Neural cell (in vitro differentiated cells): ENCODE results near the gene AMH.

Experiments
- MXI1 ChIP-seq: fragments of 450-650 bp; conservative IDR thresholded peaks from 2 replicates; pipeline ENCODE4 v1.6.1; 2014; ENCODE audit warnings: antibody characterized with exemption, mild to moderate bottlenecking; ENCODE audit not compliant: poor library complexity, severe bottlenecking
- POLR2AphosphoS5 ChIP-seq: IDR thresholded peaks from 2 replicates; pipeline ENCODE4 v1.6.1; 2012
- RAD21 ChIP-seq: fragments of 450-650 bp; conservative IDR thresholded peaks from 2 replicates; pipeline ENCODE4 v1.6.1; 2014; ENCODE audit warnings: antibody characterized with exemption, mild to moderate bottlenecking, moderate library complexity
- SMC3 ChIP-seq: fragments of 450-650 bp; conservative IDR thresholded peaks from 2 replicates; pipeline ENCODE4 v1.6.1; 2014; ENCODE audit warnings: antibody characterized with exemption, mild to moderate bottlenecking, moderate library complexity; ENCODE audit not compliant: poor library complexity
- TF ChIP-seq, protein P1 (sequence below): fragments of 450-650 bp; IDR thresholded peaks from 2 replicates; pipeline ENCODE4 v1.5.1; 2014; ENCODE audit warnings: antibody characterized with exemption, mild to moderate bottlenecking, moderate library complexity; ENCODE audit not compliant: poor library complexity, severe bottlenecking

DNA sequence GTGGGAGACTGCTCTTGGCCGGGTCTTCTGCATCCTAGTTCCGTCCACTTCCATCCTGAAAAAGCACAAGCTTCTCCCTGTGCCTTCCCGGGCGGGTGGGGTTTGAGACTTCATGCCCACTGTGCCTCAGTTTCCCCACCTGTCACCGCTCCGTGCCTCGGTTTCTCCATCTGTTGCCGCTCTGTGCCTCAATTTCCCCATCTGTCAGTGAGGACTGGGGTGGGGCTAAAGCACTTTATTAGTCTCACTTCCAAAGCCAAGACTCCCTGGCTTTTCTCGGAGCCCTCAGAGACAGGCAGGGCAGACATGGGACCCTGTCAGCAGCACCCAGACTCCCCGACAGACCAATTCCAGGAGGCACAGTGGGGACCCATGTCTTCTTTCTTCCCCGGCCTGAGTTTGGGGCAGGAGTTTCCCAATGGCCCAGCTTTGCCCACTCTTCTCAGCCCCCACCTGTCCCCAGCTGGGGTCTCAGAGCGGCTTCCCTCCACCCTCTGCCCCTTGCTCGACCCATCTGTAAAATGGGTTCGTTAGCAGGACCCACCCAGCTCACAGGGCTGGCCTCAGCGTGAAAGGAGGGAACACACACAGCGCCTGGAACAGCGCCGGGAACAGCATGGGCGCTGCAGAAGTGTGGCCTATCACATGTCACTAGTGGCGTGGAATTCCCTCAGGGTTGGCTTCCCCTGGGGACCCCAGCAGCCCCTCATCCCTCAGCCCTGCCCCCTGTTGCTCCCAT lies 37.4 kb downstream of the AMH start:
- TF ChIP-seq MXI1: no peak
- TF ChIP-seq, protein P1, sequence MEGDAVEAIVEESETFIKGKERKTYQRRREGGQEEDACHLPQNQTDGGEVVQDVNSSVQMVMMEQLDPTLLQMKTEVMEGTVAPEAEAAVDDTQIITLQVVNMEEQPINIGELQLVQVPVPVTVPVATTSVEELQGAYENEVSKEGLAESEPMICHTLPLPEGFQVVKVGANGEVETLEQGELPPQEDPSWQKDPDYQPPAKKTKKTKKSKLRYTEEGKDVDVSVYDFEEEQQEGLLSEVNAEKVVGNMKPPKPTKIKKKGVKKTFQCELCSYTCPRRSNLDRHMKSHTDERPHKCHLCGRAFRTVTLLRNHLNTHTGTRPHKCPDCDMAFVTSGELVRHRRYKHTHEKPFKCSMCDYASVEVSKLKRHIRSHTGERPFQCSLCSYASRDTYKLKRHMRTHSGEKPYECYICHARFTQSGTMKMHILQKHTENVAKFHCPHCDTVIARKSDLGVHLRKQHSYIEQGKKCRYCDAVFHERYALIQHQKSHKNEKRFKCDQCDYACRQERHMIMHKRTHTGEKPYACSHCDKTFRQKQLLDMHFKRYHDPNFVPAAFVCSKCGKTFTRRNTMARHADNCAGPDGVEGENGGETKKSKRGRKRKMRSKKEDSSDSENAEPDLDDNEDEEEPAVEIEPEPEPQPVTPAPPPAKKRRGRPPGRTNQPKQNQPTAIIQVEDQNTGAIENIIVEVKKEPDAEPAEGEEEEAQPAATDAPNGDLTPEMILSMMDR: no peak
- TF ChIP-seq POLR2AphosphoS5: no peak
- TF ChIP-seq RAD21: no peak
- no peak for TF ChIP-seq SMC3
